Measurements from ENCODE around the gene AKR1C2. TPM values are rescaled to one million over a fixed set of nuclear protein-coding genes. Genes with fewer than 3 reads are reported as not detected.
"Not testable (repeated sequence)": the region's sequence is repeated elsewhere in the genome, so short reads cannot be mapped to it uniquely, and the experiment has no call there.

The AKR1C2 gene
- total RNA-seq, 6 experiments from 2014 or later: 0.52 to 1.5 (median 1.1) TPM

- Mint-ChIP-seq H3K9me3 (peaks cover 9% of the 10 kb centered on the region), H3K27ac (no peak overlapping the region), H3K27me3 (ENCODE audit: insufficient read depth) (peaks cover 4% of the 10 kb centered on the region; the same call in 1 of the 2 replicates), H3K4me1 (ENCODE audit: low read depth) (peaks cover 9% of the 10 kb centered on the region), H3K4me3 (no peak overlapping the region), H3K36me3 (ENCODE audit: low read depth) (peaks cover 5% of the 10 kb centered on the region; the same call in 1 of the 2 replicates)
- no peak for TF ChIP-seq CTCF (IDR thresholded peaks at IDR 0.05)
- peak; percentile 70 for DNase-seq
Measured at GRCh38 chr10:5033061-5033778, 29.6 kb upstream of the AKR1C2 start.

GRCh38 chr10:5032444-5032843, 28.8 kb upstream of the AKR1C2 start:
- H3K4me1 Mint-ChIP-seq (ENCODE audit: low read depth); DNase-seq; H3K36me3 Mint-ChIP-seq (ENCODE audit: low read depth); H3K27me3 Mint-ChIP-seq (ENCODE audit: insufficient read depth); H3K4me3 Mint-ChIP-seq; H3K9me3 Mint-ChIP-seq; H3K27ac Mint-ChIP-seq: not testable (repeated sequence)

GRCh38 chr10:5031588-5031987, 27.9 kb upstream of the AKR1C2 start:
- H3K9me3 Mint-ChIP-seq; H3K36me3 Mint-ChIP-seq (ENCODE audit: low read depth); H3K4me1 Mint-ChIP-seq (ENCODE audit: low read depth); DNase-seq; H3K27ac Mint-ChIP-seq; H3K4me3 Mint-ChIP-seq; H3K27me3 Mint-ChIP-seq (ENCODE audit: insufficient read depth): not testable (repeated sequence)

- Mint-ChIP-seq H3K27me3 (ENCODE audit: insufficient read depth) (peaks cover under 1% of the 10 kb centered on the region; the same call in 1 of the 2 replicates), H3K36me3 (ENCODE audit: low read depth) (peaks cover 5% of the 10 kb centered on the region; the same call in 1 of the 2 replicates), H3K4me1 (ENCODE audit: low read depth) (peaks cover 9% of the 10 kb centered on the region), H3K4me3 (no peak overlapping the region), H3K27ac (no peak overlapping the region), H3K9me3 (peaks cover 9% of the 10 kb centered on the region)
- TF ChIP-seq CTCF (IDR thresholded peaks at IDR 0.05): no peak
- DNase-seq: no peak
Measured at GRCh38 chr10:5030989-5031388, 27.3 kb upstream of the AKR1C2 start.

GRCh38 chr10:5025461-5025881, 21.8 kb upstream of the AKR1C2 start:
- not testable (repeated sequence) for H3K4me1 Mint-ChIP-seq (ENCODE audit: low read depth); H3K4me3 Mint-ChIP-seq; DNase-seq; H3K9me3 Mint-ChIP-seq; H3K36me3 Mint-ChIP-seq (ENCODE audit: low read depth); H3K27ac Mint-ChIP-seq; H3K27me3 Mint-ChIP-seq (ENCODE audit: insufficient read depth)

- no peak for TF ChIP-seq CTCF (IDR thresholded peaks at IDR 0.05)
- Mint-ChIP-seq H3K9me3 (no peaks in the 10 kb centered on the region), H3K4me1 (ENCODE audit: low read depth) (peaks cover 14% of the 10 kb centered on the region; the same call in 1 of the 2 replicates)
Measured at GRCh38 chr10:5023177-5023805, 19.6 kb upstream of the AKR1C2 start.

GRCh38 chr10:5021624-5022290, 18.1 kb upstream of the AKR1C2 start:
- H3K27ac Mint-ChIP-seq; H3K36me3 Mint-ChIP-seq (ENCODE audit: low read depth); H3K4me3 Mint-ChIP-seq; H3K27me3 Mint-ChIP-seq (ENCODE audit: insufficient read depth); H3K9me3 Mint-ChIP-seq; DNase-seq: not testable (repeated sequence)
- H3K4me1 Mint-ChIP-seq (ENCODE audit: low read depth): peaks cover 14% of the 10 kb centered on the region; the same call in 1 of the 2 replicates

More at GRCh38 chr10:5023177-5023805, 19.6 kb upstream of the AKR1C2 start:
- H3K27ac Mint-ChIP-seq: no peak overlapping the region
- H3K36me3 Mint-ChIP-seq (ENCODE audit: low read depth): no peaks in the 10 kb centered on the region
- no peak overlapping the region for H3K4me3 Mint-ChIP-seq
- no peak for DNase-seq
- H3K27me3 Mint-ChIP-seq (ENCODE audit: insufficient read depth): peaks cover 6% of the 10 kb centered on the region

- H3K9me3 Mint-ChIP-seq; H3K36me3 Mint-ChIP-seq (ENCODE audit: low read depth); H3K27ac Mint-ChIP-seq; H3K4me3 Mint-ChIP-seq; H3K27me3 Mint-ChIP-seq (ENCODE audit: insufficient read depth); DNase-seq: not testable (repeated sequence)
- H3K4me1 Mint-ChIP-seq (ENCODE audit: low read depth): peaks cover 14% of the 10 kb centered on the region; the same call in 1 of the 2 replicates
Measured at GRCh38 chr10:5019770-5020612, 16.3 kb upstream of the AKR1C2 start.
